Trophoblast cell (in vitro differentiated cells and primary cell): ENCODE results near the gene COL2A1.

ENCODE experiments used
- DNase-seq, 2 donors: peaks; one replicate each; pipeline ENCODE4 v3.0.0-alpha.2; 2016
- H2AFZ ChIP-seq: 2 replicates; pipeline ENCODE4 v1.6.1; 2013; ENCODE audit warnings: low read length, moderate library complexity, mild to moderate bottlenecking; ENCODE audit not compliant: insufficient read depth, poor library complexity
- H2AK5ac ChIP-seq: 2 replicates; pipeline ENCODE4 v1.6.1; 2013; ENCODE audit warnings: mild to moderate bottlenecking, low read length
- H2BK120ac ChIP-seq: 2 replicates; pipeline ENCODE4 v1.6.1; 2013; ENCODE audit warnings: low read length, mild to moderate bottlenecking, moderate library complexity; ENCODE audit not compliant: insufficient read depth, poor library complexity
- H2BK12ac ChIP-seq: 2 replicates; pipeline ENCODE4 v1.6.1; 2013; ENCODE audit warnings: mild to moderate bottlenecking, low read length, moderate library complexity
- H2BK5ac ChIP-seq: 2 replicates; pipeline ENCODE4 v1.6.1; 2013; ENCODE audit warnings: low read length, low read depth, moderate library complexity, mild to moderate bottlenecking; ENCODE audit not compliant: poor library complexity
- H3K14ac ChIP-seq: 2 replicates; pipeline ENCODE4 v1.6.1; 2013; ENCODE audit warnings: mild to moderate bottlenecking, low read length
- H3K18ac ChIP-seq: 2 replicates; pipeline ENCODE4 v1.6.1; 2013; ENCODE audit warnings: mild to moderate bottlenecking, low read length
- H3K23ac ChIP-seq: 2 replicates; pipeline ENCODE4 v1.6.1; 2013; ENCODE audit warnings: low read length
- H3K27ac ChIP-seq: 2 replicates; pipeline ENCODE4 v1.5.1; 2013; ENCODE audit warnings: low read depth, mild to moderate bottlenecking, inconsistent platforms, low read length, moderate library complexity
- H3K27me3 ChIP-seq: 2 replicates; pipeline ENCODE4 v1.6.1; 2013; ENCODE audit warnings: inconsistent platforms, mild to moderate bottlenecking, low read length, moderate library complexity; ENCODE audit not compliant: insufficient read depth
- H3K36me3 ChIP-seq, 2 experiments: 1 replicate in 1 of 2; 2 replicates in 1 of 2; pipeline ENCODE4 v1.6.1; 2013; ENCODE audit warnings: low read length in 2 of 2, mild to moderate bottlenecking in 2 of 2, moderate library complexity in 1 of 2; ENCODE audit not compliant: insufficient read depth in 2 of 2, control insufficient read depth in 1 of 2
- H3K4ac ChIP-seq: 2 replicates; pipeline ENCODE4 v1.6.1; 2013; ENCODE audit warnings: low read depth, mild to moderate bottlenecking, low read length, moderate library complexity
- H3K4me1 ChIP-seq, 2 experiments: 1 replicate in 1 of 2; 2 replicates in 1 of 2; pipeline ENCODE4 v1.6.1; 2013; ENCODE audit warnings: low read length in 2 of 2, mild to moderate bottlenecking in 2 of 2, moderate library complexity in 1 of 2; ENCODE audit not compliant: insufficient read depth in 2 of 2, control insufficient read depth in 1 of 2
- H3K4me2 ChIP-seq: 2 replicates; pipeline ENCODE4 v1.6.1; 2013; ENCODE audit warnings: inconsistent platforms, mild to moderate bottlenecking, low read length, moderate library complexity
- H3K4me3 ChIP-seq: 2 replicates; pipeline ENCODE4 v1.5.1; 2013; ENCODE audit warnings: mild to moderate bottlenecking, low read depth, low read length, inconsistent platforms
- H3K79me1 ChIP-seq: one replicate; pipeline ENCODE4 v1.6.1; 2013; ENCODE audit warnings: low read length
- H3K79me2 ChIP-seq: 2 replicates; pipeline ENCODE4 v1.6.1; 2013; ENCODE audit warnings: low read length, mild to moderate bottlenecking; ENCODE audit not compliant: control insufficient read depth, insufficient read depth, poor library complexity
- H3K9ac ChIP-seq: 2 replicates; pipeline ENCODE4 v1.6.1; 2013; ENCODE audit warnings: mild to moderate bottlenecking, low read length
- H3K9me3 ChIP-seq: 2 replicates; pipeline ENCODE4 v1.6.1; 2013; ENCODE audit warnings: low read depth, mild to moderate bottlenecking, control low read depth, inconsistent platforms, low read length; ENCODE audit not compliant: insufficient read depth
- H4K12ac ChIP-seq: 2 replicates; pipeline ENCODE4 v1.6.1; 2013; ENCODE audit warnings: low read depth, mild to moderate bottlenecking, low read length, moderate library complexity
- H4K8ac ChIP-seq: 2 replicates; pipeline ENCODE4 v1.6.1; 2013; ENCODE audit warnings: low read depth, mild to moderate bottlenecking, low read length, moderate library complexity
- H4K91ac ChIP-seq: one replicate; pipeline ENCODE4 v1.6.1; 2013; ENCODE audit warnings: low read depth, mild to moderate bottlenecking, low read length, moderate library complexity
- WGBS: extraction: QIAGEN DNeasy Blood & Tissue Kit; methylation state at CpG from one replicate; pipeline ENCODE4 v1.1.7; 2013; ENCODE audit warnings: missing lambda C conversion rate; ENCODE audit not compliant: insufficient read length, insufficient coverage; ENCODE audit errors: extremely low coverage; 5-methylcytosine and 5-hydroxymethylcytosine counted together

The COL2A1 gene

DNA sequence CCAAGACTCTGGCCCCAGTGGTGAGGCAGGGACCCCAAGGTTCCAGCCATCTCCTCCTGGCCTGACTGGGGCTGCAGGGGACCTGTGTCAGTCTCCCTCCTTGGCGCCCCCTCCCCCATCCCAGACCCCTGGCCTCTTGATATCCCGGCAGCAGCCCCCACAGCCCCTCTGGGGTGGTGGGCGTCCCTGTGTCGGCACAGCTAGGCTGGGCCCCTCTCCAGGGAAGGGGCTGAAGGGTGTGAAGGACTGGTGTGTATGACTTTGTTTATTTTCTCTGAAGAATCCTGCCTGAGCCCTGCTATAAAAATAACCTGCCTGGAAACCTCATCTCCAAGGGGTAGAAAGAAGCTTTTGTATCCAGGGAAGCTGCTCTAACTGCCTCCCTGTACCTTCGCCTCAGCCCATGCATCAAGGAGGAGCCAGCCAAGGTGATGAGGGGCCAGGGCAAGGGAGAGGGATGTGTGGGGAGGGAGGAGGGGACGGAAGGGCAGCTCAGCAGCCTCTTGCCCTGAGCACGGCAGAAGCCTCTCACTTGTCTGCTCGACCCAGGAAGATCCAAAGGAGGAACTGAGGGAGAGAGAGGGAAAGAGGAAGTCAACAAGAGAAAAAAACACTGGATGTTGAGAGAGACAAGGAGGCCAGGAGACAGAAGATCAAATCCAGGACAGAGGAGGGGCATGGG lies 25.4 kb upstream of the COL2A1 start:
- H4K91ac ChIP-seq: peak overlapping the region; percentile 84
- no peak overlapping the region for H3K9ac ChIP-seq
- peak overlapping the region; percentile 62 for H3K18ac ChIP-seq
- peak overlapping the region; percentile 55 for H4K8ac ChIP-seq
- H3K79me1 ChIP-seq: peaks cover 36% of the 10 kb centered on the region
- peak overlapping the region; percentile 3 for H2AFZ ChIP-seq
- H3K4ac ChIP-seq: peak overlapping the region; percentile 19
- H2BK12ac ChIP-seq: peak overlapping the region; percentile 85
- DNase-seq: no peak
- no peaks in the 10 kb centered on the region for H3K9me3 ChIP-seq
- no peak overlapping the region for H3K23ac ChIP-seq
- no peak overlapping the region for H3K4me2 ChIP-seq
- H3K27me3 ChIP-seq: no peaks in the 10 kb centered on the region
- peaks cover 4% of the 10 kb centered on the region for H3K79me2 ChIP-seq
- peak overlapping the region; percentile 55 for H3K14ac ChIP-seq
- peak overlapping the region; percentile 85 for H2AK5ac ChIP-seq
- H2BK5ac ChIP-seq: peak overlapping the region; percentile 67
- H2BK120ac ChIP-seq: peak overlapping the region; percentile 86
- no peak overlapping the region for H3K27ac ChIP-seq
- no peak overlapping the region for H4K12ac ChIP-seq
- WGBS: no CpG with 5 or more reads among the region's 8 CpGs
- no peak overlapping the region for H3K4me3 ChIP-seq
- no peaks in the 10 kb centered on the region for H3K36me3 ChIP-seq
- peaks cover 40 to 47% of the 10 kb centered on the region in 2 experiments for H3K4me1 ChIP-seq

DNA sequence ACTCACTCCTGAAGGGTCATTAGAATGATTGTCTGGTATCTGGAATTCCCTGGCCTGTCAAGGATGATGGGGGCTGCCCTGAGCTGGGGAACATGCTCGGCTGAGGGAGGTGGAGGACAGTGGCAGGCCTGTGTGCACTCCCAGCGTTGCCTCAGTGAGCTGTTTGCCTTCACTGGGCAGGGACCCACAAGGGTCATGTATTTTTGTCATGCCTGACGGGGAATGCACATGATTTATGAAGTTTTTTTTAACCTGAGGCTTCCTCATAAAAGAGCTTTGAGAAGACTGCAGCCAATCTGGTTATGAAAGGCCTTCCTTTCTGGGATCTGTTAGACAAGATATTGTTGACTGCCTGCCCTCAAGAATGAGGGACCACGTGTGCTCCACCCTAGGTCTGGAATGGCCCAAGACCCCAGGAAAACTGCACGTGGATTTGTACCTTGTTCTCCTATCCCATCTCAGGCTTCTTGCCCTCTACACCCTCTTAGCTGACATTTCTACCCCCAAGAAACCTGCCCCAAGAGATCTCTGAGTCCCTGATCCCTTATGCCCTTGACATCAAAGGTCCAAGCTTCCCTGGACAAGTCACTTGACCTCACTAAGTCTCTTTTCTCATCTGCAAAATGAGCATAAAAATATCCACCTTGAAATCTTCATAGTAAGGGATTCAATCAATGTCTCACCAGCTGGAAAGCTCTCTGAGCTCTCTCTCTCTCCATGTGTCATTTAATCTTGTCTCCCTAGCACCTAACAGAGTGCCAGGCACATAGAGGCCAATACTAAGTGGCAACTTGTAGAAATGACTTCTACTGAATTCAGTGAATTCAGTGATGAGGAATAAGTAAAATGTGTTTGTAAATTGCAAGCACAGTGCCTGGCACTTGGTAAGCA lies 24.5 kb upstream of the COL2A1 start:
- Histone ChIP-seq H3K4me3 (no peak overlapping the region), H2AK5ac (peak overlapping the region; percentile 38), H3K9me3 (no peaks in the 10 kb centered on the region), H3K79me2 (peaks cover 4% of the 10 kb centered on the region), H3K4ac (peak overlapping the region; percentile 17), H3K18ac (peak overlapping the region; percentile 62), H3K4me2 (no peak overlapping the region), H3K27me3 (no peaks in the 10 kb centered on the region), H3K36me3 (no peaks in the 10 kb centered on the region), H3K79me1 (peaks cover 36% of the 10 kb centered on the region), H4K12ac (no peak overlapping the region), H2BK5ac (peak overlapping the region; percentile 79), H3K14ac (peak overlapping the region; percentile 55), H2AFZ (no peak overlapping the region), H3K4me1 (peaks cover 40 to 49% of the 10 kb centered on the region in 2 experiments), H4K8ac (no peak overlapping the region), H4K91ac (peak overlapping the region; percentile 84), H3K9ac (no peak overlapping the region), H2BK12ac (peak overlapping the region; percentile 85), H2BK120ac (peak overlapping the region; percentile 86), H3K23ac (no peak overlapping the region), H3K27ac (peak overlapping the region; percentile 81)
- DNase-seq: peak; percentile 9 to 38
- WGBS: no CpG with 5 or more reads among the region's 5 CpGs

DNA sequence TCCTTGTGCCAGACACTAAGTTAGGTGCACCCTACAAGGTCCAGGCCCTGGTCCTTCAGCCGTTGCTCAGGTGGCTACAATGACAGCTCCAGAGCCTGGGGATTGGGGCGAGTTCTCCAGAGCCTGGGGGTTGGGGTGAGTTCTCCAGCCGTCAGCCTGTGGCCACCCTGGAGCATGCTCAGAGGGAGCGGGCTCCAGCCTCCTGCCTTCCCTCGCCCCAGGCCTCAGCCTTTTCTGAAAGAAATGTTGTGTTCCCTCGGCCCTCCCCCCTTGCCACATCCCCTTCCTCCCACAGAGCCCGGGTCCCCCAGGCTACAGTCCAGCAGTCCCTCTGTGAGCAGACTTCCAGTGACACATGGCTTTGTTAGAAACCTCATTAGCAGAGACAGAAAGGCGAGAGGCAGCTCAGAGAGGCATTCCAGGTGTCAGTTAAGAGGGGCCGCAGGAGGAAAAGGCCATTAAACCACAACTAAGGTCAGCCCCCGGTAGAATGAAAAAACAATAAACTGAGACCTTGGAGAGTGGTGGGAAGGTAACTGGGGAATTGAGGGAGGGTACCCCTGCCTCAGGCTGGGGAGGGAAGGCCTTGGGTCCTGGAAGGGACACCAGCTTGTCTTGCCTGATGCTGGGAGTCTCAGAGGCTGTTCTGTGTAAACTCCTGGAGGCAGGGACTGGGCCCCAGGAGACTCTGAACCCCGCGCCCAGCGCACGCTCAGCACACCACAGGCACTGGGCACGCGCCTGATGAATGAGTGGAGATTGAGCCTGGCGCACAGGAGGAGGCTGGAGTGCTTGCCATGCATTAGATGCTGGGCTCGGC lies 23.1 kb upstream of the COL2A1 start:
- peak overlapping the region; percentile 91 for H3K27ac ChIP-seq
- peaks cover 40% of the 10 kb centered on the region for H3K79me1 ChIP-seq
- WGBS: no CpG with 5 or more reads among the region's 18 CpGs
- H3K14ac ChIP-seq: peak overlapping the region; percentile 94
- H4K8ac ChIP-seq: peak overlapping the region; percentile 76
- H4K91ac ChIP-seq: peak overlapping the region; percentile 94
- no peak overlapping the region for H3K23ac ChIP-seq
- no peak overlapping the region for H3K4me3 ChIP-seq
- peak overlapping the region; percentile 20 for H3K4me2 ChIP-seq
- H3K9me3 ChIP-seq: no peaks in the 10 kb centered on the region
- peak overlapping the region; percentile 77 for H3K4ac ChIP-seq
- H3K36me3 ChIP-seq: no peaks in the 10 kb centered on the region
- H2BK120ac ChIP-seq: peak overlapping the region; percentile 92
- peak overlapping the region; percentile 95 for H2BK5ac ChIP-seq
- H4K12ac ChIP-seq: no peak overlapping the region
- H2BK12ac ChIP-seq: peak overlapping the region; percentile 97
- DNase-seq: no peak
- no peak overlapping the region for H3K9ac ChIP-seq
- H3K79me2 ChIP-seq: peaks cover 4% of the 10 kb centered on the region
- H2AFZ ChIP-seq: no peak overlapping the region
- peak overlapping the region; percentile 88 for H3K18ac ChIP-seq
- peak overlapping the region; percentile 90 for H2AK5ac ChIP-seq
- H3K4me1 ChIP-seq: peaks cover 47 to 59% of the 10 kb centered on the region in 2 experiments
- H3K27me3 ChIP-seq: no peaks in the 10 kb centered on the region
